Osteocyte (in vitro differentiated cells): ENCODE data around the gene ADCK2. TPM values are rescaled to one million over a fixed set of nuclear protein-coding genes. Genes with fewer than 3 reads are reported as not detected.

Source experiments
- DNase-seq: peaks from one replicate; pipeline ENCODE4 v3.0.0; 2021; ENCODE audit warnings: mixed read lengths; ENCODE audit not compliant: unreplicated experiment; ENCODE audit errors: extremely low spot score
- H3K27ac Mint-ChIP-seq: one replicate; pipeline ENCODE4 v1.8.0; 2021; ENCODE audit warnings: mild to moderate bottlenecking, mixed read lengths; ENCODE audit not compliant: unreplicated experiment
- H3K27me3 Mint-ChIP-seq: one replicate; pipeline ENCODE4 v1.8.0; 2021; ENCODE audit warnings: mixed read lengths; ENCODE audit not compliant: unreplicated experiment
- H3K36me3 Mint-ChIP-seq: one replicate; pipeline ENCODE4 v1.8.0; 2021; ENCODE audit warnings: mixed read lengths; ENCODE audit not compliant: unreplicated experiment
- H3K4me1 Mint-ChIP-seq: one replicate; pipeline ENCODE4 v1.8.0; 2021; ENCODE audit warnings: mixed read lengths; ENCODE audit not compliant: unreplicated experiment
- H3K4me3 Mint-ChIP-seq: one replicate; pipeline ENCODE4 v1.8.0; 2021; ENCODE audit warnings: mild to moderate bottlenecking, moderate library complexity, mixed read lengths; ENCODE audit not compliant: unreplicated experiment
- H3K9me3 Mint-ChIP-seq: one replicate; pipeline ENCODE4 v1.8.0; 2021; ENCODE audit warnings: mixed read lengths; ENCODE audit not compliant: unreplicated experiment
- total RNA-seq: library from RNA; stranded (reverse); gene quantifications from 2 replicates; pipeline ENCODE4 v1.2.1, GENCODE V29; 2021
- TF ChIP-seq, protein P1 (sequence below): fragments of 200-600 bp; sonication (generic); IDR thresholded peaks from 2 replicates; pipeline ENCODE4 v1.5.0; 2021; ENCODE audit warnings: antibody characterized with exemption, mild to moderate bottlenecking, moderate library complexity

Gene ADCK2
- total RNA-seq, 1 donor from 2014 or later: 25.7 TPM

DNA sequence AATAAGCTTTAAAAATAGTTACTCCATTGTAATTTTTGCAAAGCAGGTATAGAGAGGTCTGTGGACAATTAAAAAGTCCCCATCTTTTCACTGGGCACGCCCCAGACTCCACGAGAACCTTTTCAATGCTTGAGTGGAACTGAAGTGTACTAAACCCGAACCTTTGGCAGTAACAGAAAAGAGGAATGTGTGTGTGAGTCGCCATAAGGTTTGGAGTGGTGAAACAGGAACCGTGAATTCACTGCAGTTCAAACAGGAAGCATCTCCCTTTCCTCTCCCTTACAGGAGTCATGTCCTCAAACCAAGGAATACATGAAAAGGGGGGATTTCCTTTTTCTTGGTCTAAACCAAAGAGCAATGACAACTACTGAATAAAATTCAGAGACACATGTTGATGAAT, 47.0 kb downstream of the ADCK2 start:
- H3K27ac Mint-ChIP-seq: no peak overlapping the region
- H3K4me3 Mint-ChIP-seq: no peak overlapping the region
- DNase-seq: no peak
- H3K9me3 Mint-ChIP-seq: no peaks in the 10 kb centered on the region
- TF ChIP-seq, protein P1, sequence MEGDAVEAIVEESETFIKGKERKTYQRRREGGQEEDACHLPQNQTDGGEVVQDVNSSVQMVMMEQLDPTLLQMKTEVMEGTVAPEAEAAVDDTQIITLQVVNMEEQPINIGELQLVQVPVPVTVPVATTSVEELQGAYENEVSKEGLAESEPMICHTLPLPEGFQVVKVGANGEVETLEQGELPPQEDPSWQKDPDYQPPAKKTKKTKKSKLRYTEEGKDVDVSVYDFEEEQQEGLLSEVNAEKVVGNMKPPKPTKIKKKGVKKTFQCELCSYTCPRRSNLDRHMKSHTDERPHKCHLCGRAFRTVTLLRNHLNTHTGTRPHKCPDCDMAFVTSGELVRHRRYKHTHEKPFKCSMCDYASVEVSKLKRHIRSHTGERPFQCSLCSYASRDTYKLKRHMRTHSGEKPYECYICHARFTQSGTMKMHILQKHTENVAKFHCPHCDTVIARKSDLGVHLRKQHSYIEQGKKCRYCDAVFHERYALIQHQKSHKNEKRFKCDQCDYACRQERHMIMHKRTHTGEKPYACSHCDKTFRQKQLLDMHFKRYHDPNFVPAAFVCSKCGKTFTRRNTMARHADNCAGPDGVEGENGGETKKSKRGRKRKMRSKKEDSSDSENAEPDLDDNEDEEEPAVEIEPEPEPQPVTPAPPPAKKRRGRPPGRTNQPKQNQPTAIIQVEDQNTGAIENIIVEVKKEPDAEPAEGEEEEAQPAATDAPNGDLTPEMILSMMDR: no peak
- H3K27me3 Mint-ChIP-seq: no peaks in the 10 kb centered on the region
- no peaks in the 10 kb centered on the region for H3K4me1 Mint-ChIP-seq
- H3K36me3 Mint-ChIP-seq: peaks cover 15% of the 10 kb centered on the region

DNA sequence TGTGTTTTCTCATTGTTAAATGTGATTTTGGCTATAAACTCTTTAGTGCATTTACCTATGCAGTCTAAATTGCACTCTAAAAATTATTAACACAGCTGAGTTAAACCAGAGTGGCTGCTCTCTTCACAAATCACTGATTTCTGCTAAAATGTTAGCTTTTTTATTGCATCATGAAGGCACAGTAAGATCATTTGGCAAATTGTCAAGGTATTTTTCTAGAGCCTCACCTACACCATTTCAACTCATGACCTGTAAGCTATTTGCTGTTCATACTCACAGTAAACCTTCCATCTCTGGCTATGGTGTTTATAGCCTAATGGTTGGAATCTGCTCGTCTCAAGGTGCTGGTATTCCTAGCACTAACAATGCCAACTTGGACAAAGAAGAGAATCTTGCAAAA, 49.5 kb downstream of the ADCK2 start:
- Mint-ChIP-seq H3K4me3 (no peak overlapping the region), H3K27ac (no peak overlapping the region), H3K36me3 (peaks cover 14% of the 10 kb centered on the region), H3K4me1 (no peaks in the 10 kb centered on the region), H3K27me3 (no peaks in the 10 kb centered on the region), H3K9me3 (no peaks in the 10 kb centered on the region)
- TF ChIP-seq, protein P1: no peak
- no peak for DNase-seq

DNA sequence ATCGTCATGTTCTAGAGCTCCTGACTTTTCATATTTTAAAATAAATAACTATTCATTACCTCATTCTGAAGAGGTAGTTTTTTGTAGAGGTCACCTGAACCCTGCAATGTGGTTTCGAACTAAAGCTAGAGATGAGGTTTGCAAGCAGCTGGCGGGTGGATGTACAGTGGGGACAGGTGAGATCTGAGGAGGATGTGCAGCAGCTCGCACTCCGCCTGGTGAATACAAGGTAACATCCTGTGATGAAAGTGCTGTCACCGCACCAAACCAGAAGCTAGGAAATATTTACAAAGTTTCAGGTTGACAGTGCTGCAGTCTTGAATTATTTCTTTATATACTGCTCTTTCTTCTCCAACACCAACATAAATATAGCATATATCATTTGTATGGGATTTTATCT, 50.3 kb downstream of the ADCK2 start:
- no peak for DNase-seq
- Mint-ChIP-seq H3K4me1 (peaks cover 7% of the 10 kb centered on the region), H3K4me3 (no peak overlapping the region), H3K27me3 (no peaks in the 10 kb centered on the region), H3K27ac (no peak overlapping the region), H3K9me3 (no peaks in the 10 kb centered on the region), H3K36me3 (peaks cover 14% of the 10 kb centered on the region)
- TF ChIP-seq, protein P1: no peak

DNA sequence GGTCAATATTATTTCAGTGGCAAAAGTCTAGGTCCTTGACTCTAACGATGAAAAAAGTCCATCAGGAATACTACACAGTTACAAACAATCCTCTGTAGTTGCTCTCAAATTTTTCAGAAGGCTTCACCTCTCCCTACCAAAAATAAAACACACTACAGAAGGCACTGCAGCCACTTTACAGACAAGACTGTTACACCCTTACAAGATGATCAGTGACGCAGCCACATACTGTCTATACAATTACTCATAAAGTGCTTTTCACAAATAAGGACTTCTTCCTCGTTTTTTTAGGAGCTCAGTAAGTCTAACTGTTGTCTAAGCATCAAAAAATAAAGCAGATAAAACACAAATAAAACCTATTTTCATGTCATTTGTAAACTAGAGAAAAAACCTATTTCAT, 50.8 kb downstream of the ADCK2 start:
- H3K27me3 Mint-ChIP-seq: no peaks in the 10 kb centered on the region
- no peak overlapping the region for H3K4me3 Mint-ChIP-seq
- no peak for DNase-seq
- H3K9me3 Mint-ChIP-seq: no peaks in the 10 kb centered on the region
- H3K4me1 Mint-ChIP-seq: peaks cover 10% of the 10 kb centered on the region
- H3K27ac Mint-ChIP-seq: no peak overlapping the region
- peaks cover 14% of the 10 kb centered on the region for H3K36me3 Mint-ChIP-seq
- TF ChIP-seq, protein P1: no peak

DNA sequence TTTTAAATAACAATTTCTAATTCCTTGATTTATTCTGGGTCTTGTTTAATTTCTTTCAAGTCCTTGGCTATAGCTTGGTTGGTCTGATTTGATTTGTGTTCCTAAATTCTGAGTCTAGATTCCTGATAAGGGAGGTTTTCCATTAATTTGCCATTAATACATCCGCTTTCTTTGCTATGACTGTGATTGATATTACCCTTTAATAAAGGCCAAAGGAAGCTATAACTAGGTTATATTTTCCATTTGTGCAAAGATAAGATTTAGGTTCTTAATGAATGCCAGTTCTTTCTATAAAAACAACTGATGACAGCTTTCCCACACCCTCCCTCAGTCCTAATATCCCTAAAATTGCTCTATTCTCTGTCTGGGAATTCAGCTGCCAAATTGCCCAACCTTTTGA, 52.0 kb downstream of the ADCK2 start:
- Mint-ChIP-seq H3K27me3 (no peaks in the 10 kb centered on the region), H3K4me3 (no peak overlapping the region), H3K36me3 (peaks cover 15% of the 10 kb centered on the region), H3K4me1 (peaks cover 13% of the 10 kb centered on the region), H3K27ac (no peak overlapping the region), H3K9me3 (no peaks in the 10 kb centered on the region)
- no peak for DNase-seq
- TF ChIP-seq, protein P1: no peak
